Thoracic aorta (tissue), 2 donors: ENCODE data around the gene OSGIN1. TPM values are rescaled to one million over a fixed set of nuclear protein-coding genes. Genes with fewer than 3 reads are reported as not detected.

ENCODE experiments used
- ATAC-seq: fragments of 150-250 bp; one replicate; pipeline ENCODE4 v1.8.0; 2017; ENCODE audit warnings: low read depth; ENCODE audit not compliant: insufficient number of reproducible peaks, low FRiP score
- DNase-seq: peaks from one replicate; pipeline ENCODE4 v3.0.0-alpha.2; 2020; ENCODE audit warnings: low spot score
- H3K27ac ChIP-seq, 2 donors: fragments of 200-600 bp; sonication (generic); 1 replicate in 1 of 2; 2 replicates in 1 of 2; pipeline ENCODE4 v1.5.1; 2016; ENCODE audit warnings: mild to moderate bottlenecking in 2 of 2, moderate library complexity in 2 of 2
- H3K27me3 ChIP-seq: fragments of 200-600 bp; sonication (generic); replicated peaks from 2 replicates; pipeline ENCODE4 v1.6.0; 2016; ENCODE audit warnings: mild to moderate bottlenecking; ENCODE audit not compliant: insufficient read depth
- H3K36me3 ChIP-seq: fragments of 200-600 bp; sonication (generic); one replicate; pipeline ENCODE4 v1.5.1; 2016
- H3K4me1 ChIP-seq, 2 donors: fragments of 200-600 bp; sonication (generic); 1 replicate in 1 of 2; 2 replicates in 1 of 2; pipeline versions ENCODE4 v1.5.1 to v1.6.0; 2016; ENCODE audit warnings: low read depth in 2 of 2, mild to moderate bottlenecking in 1 of 2; ENCODE audit not compliant: control insufficient read depth in 1 of 2
- H3K4me3 ChIP-seq: fragments of 200-600 bp; sonication (generic); 2 replicates; pipeline ENCODE4 v1.5.1; 2016; ENCODE audit warnings: mild to moderate bottlenecking
- H3K9me3 ChIP-seq: fragments of 200-600 bp; sonication (generic); 2 replicates; pipeline ENCODE4 v1.5.1; 2016
- total RNA-seq, 2 donors: library from RNA; depleted of rRNA; stranded (reverse); fragments of >200 nt; gene quantifications; one replicate each; pipeline versions ENCODE4 v1.1.0 to v1.2.3, GENCODE V29; 2016
- TF ChIP-seq, protein P1 (sequence below): fragments of 200-600 bp; sonication (generic); IDR thresholded peaks from one replicate; pipeline ENCODE4 v1.5.1; 2019; ENCODE audit warnings: antibody characterized with exemption

OSGIN1 gene
- total RNA-seq, 2 donors from 2014 or later, result 3.7 to 16.2 TPM

DNA sequence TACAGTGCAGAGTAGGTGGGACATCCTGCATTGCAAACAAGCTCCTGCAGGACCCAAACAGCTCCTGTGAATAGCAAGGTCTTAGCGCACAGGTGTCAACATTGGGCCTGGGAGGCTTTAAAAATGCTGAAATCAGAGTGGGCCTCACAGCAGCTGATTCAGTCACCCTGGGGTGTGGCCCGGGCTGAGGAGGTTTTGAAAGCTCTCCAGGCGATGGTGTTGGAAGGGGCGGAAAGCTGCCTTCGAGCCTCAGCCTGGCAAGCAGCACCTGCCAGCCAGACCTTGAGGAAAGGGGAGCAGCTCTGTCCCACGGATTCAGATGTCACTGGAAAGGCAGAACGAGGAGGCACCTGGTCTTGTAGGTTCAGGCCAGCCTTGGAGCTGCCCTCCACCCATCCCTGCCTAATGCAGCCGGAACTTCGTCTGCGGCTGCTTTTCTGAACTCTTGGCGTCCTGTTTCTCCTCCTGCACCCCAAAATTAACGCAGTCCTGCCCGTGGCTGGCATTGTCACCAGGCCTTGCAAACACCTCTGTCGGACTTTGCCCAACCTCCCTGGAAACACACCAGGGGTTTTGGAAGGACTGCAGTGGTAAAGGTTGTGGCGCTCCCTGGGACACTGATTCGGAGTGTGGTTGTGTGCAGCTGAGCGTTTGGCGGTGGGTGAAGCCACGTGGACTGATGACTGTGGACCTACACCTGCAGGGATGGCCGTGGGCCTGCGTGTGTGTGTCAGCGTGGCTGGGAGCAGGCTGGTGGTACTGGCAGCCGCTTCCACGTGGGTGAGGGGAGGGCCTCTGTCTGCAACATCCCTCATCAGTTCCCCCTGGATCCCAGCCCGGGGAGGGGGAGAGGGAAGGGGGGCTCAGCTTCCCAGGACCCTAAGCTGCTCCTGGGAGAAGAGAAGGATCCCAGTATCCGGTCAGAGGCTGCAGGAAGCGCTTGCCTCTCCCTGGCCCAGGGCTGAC lies 18.4 kb downstream of the OSGIN1 start:
- no peak overlapping the region for H3K27ac ChIP-seq
- ATAC-seq, result no peak
- H3K9me3 ChIP-seq, result no peaks in the 10 kb centered on the region
- DNase-seq, result no peak
- no peak overlapping the region for H3K4me3 ChIP-seq
- H3K4me1 ChIP-seq, result peaks cover 0 to 7% of the 10 kb centered on the region in 2 donors
- no peaks in the 10 kb centered on the region for H3K36me3 ChIP-seq
- no peaks in the 10 kb centered on the region for H3K27me3 ChIP-seq
- TF ChIP-seq, protein P1, sequence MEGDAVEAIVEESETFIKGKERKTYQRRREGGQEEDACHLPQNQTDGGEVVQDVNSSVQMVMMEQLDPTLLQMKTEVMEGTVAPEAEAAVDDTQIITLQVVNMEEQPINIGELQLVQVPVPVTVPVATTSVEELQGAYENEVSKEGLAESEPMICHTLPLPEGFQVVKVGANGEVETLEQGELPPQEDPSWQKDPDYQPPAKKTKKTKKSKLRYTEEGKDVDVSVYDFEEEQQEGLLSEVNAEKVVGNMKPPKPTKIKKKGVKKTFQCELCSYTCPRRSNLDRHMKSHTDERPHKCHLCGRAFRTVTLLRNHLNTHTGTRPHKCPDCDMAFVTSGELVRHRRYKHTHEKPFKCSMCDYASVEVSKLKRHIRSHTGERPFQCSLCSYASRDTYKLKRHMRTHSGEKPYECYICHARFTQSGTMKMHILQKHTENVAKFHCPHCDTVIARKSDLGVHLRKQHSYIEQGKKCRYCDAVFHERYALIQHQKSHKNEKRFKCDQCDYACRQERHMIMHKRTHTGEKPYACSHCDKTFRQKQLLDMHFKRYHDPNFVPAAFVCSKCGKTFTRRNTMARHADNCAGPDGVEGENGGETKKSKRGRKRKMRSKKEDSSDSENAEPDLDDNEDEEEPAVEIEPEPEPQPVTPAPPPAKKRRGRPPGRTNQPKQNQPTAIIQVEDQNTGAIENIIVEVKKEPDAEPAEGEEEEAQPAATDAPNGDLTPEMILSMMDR, result no peak

DNA sequence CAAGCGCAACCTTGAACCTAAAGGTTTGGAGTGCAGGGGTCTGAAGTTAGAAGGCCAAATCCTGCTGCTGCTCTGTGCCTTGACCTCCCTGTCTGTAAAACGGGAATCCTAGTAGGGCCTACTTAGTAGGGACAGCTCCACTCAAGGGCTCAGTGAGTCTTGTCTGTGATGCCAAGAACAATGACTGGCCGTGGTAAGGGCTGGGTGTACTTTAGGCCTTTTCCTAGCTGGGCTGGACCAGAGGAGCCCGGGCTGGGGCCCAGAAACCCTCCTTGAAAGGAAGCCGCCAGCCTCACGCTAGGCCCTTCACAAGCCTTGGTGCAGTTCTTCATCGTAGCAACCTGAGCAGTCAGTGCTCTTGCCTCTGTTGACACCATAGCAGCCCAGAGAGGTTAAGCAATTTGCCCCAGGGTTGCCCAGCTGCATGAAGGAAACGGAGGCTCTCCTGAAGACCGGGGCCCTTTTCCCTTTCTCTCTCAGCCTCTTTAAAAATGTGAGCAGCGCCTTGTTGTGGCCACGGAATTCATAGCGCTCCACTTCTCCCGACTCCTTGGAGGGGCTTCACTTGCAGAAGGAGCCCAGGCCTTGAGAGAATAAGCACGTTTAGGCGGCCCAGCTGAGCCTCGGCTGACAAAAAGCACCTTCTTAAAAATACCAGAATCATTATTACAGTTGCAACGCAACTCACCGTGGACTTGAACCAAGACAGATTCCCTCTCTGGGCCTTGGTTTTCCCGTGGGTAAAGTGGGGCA lies 19.4 kb downstream of the OSGIN1 start:
- ATAC-seq (no peak), DNase-seq (no peak)
- no peak overlapping the region for H3K4me3 ChIP-seq
- no peak overlapping the region for H3K27ac ChIP-seq
- peaks cover 0 to 7% of the 10 kb centered on the region in 2 donors for H3K4me1 ChIP-seq
- TF ChIP-seq, protein P1, result no peak
- no peaks in the 10 kb centered on the region for H3K36me3 ChIP-seq
- no peaks in the 10 kb centered on the region for H3K9me3 ChIP-seq
- H3K27me3 ChIP-seq, result no peaks in the 10 kb centered on the region

DNA sequence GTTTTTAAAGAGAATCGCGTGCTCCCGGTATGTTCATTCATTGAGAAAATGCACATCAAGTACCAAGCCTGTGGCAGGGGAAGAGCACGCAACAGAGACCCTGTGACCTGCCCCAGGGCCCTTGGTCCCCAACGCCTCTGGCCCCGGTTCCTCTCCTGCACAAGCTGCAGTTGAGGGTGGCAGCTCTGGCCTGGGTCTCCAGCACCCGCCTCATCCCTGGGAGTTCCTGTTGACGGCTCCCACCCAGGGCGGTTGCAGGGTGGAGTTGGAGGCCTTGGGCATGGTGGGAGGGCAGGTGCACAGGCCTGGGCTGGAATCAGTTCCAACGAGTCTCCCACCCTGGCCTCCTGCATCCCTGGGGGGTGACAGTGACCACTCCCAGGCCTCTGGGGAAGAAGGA lies 20.0 kb downstream of the OSGIN1 start:
- Histone ChIP-seq H3K9me3 (no peaks in the 10 kb centered on the region), H3K36me3 (no peaks in the 10 kb centered on the region), H3K27me3 (no peaks in the 10 kb centered on the region), H3K4me3 (no peak overlapping the region), H3K4me1 (peaks cover 0 to 5% of the 10 kb centered on the region in 2 donors), H3K27ac (no peak overlapping the region)
- no peak for ATAC-seq
- DNase-seq, result no peak
- TF ChIP-seq, protein P1, result no peak

DNA sequence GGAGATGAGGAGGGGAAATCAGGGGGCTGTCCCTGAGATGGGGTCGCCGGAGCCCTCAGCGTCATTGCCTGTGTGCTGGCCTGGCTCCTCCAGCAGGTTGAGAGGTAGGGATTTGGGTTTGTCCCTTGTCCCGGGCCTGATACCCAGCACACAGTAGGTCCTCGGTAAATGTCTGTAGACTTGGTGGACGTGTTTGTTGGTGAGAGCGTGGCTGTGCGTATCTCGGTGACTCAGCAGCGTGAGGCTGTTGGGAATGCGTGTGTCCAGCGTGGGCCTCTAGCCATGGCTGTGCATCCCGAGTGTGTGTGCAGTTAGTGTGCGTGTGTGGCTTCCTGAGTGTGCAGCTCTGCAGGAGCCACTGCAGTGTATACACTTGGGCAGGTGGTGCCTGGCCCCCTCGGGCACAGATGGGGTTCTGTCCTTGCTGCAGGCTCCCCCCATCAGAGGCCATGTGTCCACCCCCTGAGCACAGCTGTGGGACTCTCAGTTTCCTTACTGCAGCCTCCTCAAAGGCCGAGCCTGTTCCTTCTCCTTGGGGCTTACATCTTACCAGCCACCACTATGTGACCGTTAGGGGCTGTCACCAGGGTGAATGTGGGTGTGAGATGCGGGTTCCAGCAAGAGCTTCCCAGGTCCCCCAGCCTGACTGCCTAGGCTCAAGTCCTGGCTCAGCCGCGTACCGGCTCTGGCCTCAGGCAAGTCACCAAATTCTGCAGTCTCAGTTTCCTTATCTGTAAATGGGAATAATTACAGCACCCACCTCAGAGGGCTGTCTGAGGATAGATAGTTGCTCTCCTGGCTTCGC lies 20.7 kb downstream of the OSGIN1 start:
- no peaks in the 10 kb centered on the region for H3K36me3 ChIP-seq
- no peak for DNase-seq
- H3K9me3 ChIP-seq, result no peaks in the 10 kb centered on the region
- no peak for ATAC-seq
- H3K4me1 ChIP-seq, result peaks cover 0 to 2% of the 10 kb centered on the region in 2 donors
- no peak overlapping the region for H3K27ac ChIP-seq
- TF ChIP-seq, protein P1, result no peak
- H3K4me3 ChIP-seq, result no peak overlapping the region
- H3K27me3 ChIP-seq, result no peaks in the 10 kb centered on the region
